ENCODE measurements around the gene ASPM. TPM values are rescaled to one million over a fixed set of nuclear protein-coding genes. Genes with fewer than 3 reads are reported as not detected.

ASPM gene
- total and polyA plus RNA-seq, 9 of the 15 experiments (the other 6 are each of a cell fraction or from before 2014, with no cell fraction given): 22.7 to 84.4 (median 46.4) TPM

GRCh38 chr1:197099444-197099843, 47.0 kb downstream of the ASPM start:
- H3K4me1 ChIP-seq (replicated peaks in 1 of 2; ENCODE audit: control insufficient read depth in 2 of 2, insufficient read depth in 2 of 2, low read length in 2 of 2): peaks cover 0 to 11% of the 10 kb centered on the region in 2 experiments; a peak in 2 of 5 replicates
- TF ChIP-seq CEBPG (CRISPR knock-in tag; IDR thresholded peaks at IDR 0.05) (no peak), CEBPG (tag; conservative IDR thresholded peaks at IDR 0.05 in 1 of 2, IDR thresholded peaks at IDR 0.05 in 1 of 2) (no peak), ETS2 (tag; IDR thresholded peaks at IDR 0.05; ENCODE audit: borderline replicate concordance, poor library complexity, severe bottlenecking) (no peak), E2F8 (IDR thresholded peaks at IDR 0.05; ENCODE audit: low read depth, partially characterized antibody) (no peak), MEF2D (tag; conservative IDR thresholded peaks at IDR 0.05; ENCODE audit: low read depth) (no peak), TSC22D4 (tag; IDR thresholded peaks at IDR 0.05) (no peak), DIDO1 (tag; IDR thresholded peaks at IDR 0.05; ENCODE audit: low read depth) (no peak), CHD7 (IDR thresholded peaks at IDR 0.05; ENCODE audit: low read depth, low read length) (no peak)
- DNase-seq (ENCODE audit: extremely low read depth in 1 of 4, low spot score in 3 of 4) (no peak), ATAC-seq (no peak), FAIRE-seq (no peak)
- H3K9ac ChIP-seq (ENCODE audit: insufficient read depth in 1 of 2, low read depth in 2 of 2, low read length in 2 of 2): no peak overlapping the region
- ChIA-PET CTCF (ENCODE audit: low intra/inter-chr PET ratio) (no interaction called here), POLR2A (no interaction called here)
- H3K9me3 ChIP-seq (replicated peaks; ENCODE audit: control insufficient read depth, insufficient read depth, low read depth, low read length): peaks cover 23% of the 10 kb centered on the region
- H3K36me3 ChIP-seq (ENCODE audit: control insufficient read depth, insufficient read depth, low read length): peaks cover 30% of the 10 kb centered on the region
- H4K20me1 ChIP-seq (replicated peaks; ENCODE audit: control insufficient read depth, insufficient read depth, low read length): no peaks in the 10 kb centered on the region
- in situ Hi-C loops (cut with MboI): no loop called here
- H3K27me3 ChIP-seq (ENCODE audit: control insufficient read depth in 2 of 2, insufficient read depth in 2 of 2, low read length in 2 of 2): no peaks in the 10 kb centered on the region
- no peak overlapping the region for H3K4me2 ChIP-seq (ENCODE audit: insufficient read depth, low read length)
- no peak overlapping the region for H3K4me3 ChIP-seq
- no peak overlapping the region for H2AFZ ChIP-seq (ENCODE audit: low read depth, low read length)
- H3K27ac ChIP-seq (ENCODE audit: extremely low read depth, low read depth, low read length): no peak overlapping the region
- no peaks in the 10 kb centered on the region for H3K9me1 ChIP-seq (ENCODE audit: control insufficient read depth, insufficient read depth, low read length)
- intact Hi-C loops (cut with micrococcal nuclease): no loop called here
- H3K79me2 ChIP-seq (ENCODE audit: control insufficient read depth, insufficient read depth, low read length): no peaks in the 10 kb centered on the region
- no TSS peak for BruUV-seq (replicated peaks)
